Gastroesophageal sphincter (tissue), 3 donors: ENCODE results near the gene ACTR8.

ENCODE experiments used
- EP300 ChIP-seq: sonication (generic); formaldehyde crosslinking; IDR thresholded peaks from one replicate; pipeline ENCODE4 v1.6.1; 2017; ENCODE audit warnings: antibody characterized with exemption, mild to moderate bottlenecking
- POLR2A ChIP-seq, 2 donors: fragments of 450-650 bp; IDR thresholded peaks; one replicate each; pipeline ENCODE4 v1.6.1; 2017; ENCODE audit warnings: antibody characterized with exemption in 2 of 2, mild to moderate bottlenecking in 2 of 2, moderate library complexity in 1 of 2
- POLR2AphosphoS5 ChIP-seq: sonication (generic); formaldehyde crosslinking; IDR thresholded peaks from one replicate; pipeline ENCODE4 v1.6.1; 2017; ENCODE audit warnings: antibody characterized with exemption
- TF ChIP-seq, protein P1 (sequence below), 4 experiments: fragments of 200-600 bp in 2 of 4; fragments of 450-650 bp in 2 of 4; sonication (generic) in 1 of 4; IDR thresholded peaks; one replicate each; pipeline ENCODE4 v1.5.1; 2017 to 2019; ENCODE audit warnings: antibody characterized with exemption in 4 of 4, mild to moderate bottlenecking in 2 of 4, moderate library complexity in 2 of 4

DNA sequence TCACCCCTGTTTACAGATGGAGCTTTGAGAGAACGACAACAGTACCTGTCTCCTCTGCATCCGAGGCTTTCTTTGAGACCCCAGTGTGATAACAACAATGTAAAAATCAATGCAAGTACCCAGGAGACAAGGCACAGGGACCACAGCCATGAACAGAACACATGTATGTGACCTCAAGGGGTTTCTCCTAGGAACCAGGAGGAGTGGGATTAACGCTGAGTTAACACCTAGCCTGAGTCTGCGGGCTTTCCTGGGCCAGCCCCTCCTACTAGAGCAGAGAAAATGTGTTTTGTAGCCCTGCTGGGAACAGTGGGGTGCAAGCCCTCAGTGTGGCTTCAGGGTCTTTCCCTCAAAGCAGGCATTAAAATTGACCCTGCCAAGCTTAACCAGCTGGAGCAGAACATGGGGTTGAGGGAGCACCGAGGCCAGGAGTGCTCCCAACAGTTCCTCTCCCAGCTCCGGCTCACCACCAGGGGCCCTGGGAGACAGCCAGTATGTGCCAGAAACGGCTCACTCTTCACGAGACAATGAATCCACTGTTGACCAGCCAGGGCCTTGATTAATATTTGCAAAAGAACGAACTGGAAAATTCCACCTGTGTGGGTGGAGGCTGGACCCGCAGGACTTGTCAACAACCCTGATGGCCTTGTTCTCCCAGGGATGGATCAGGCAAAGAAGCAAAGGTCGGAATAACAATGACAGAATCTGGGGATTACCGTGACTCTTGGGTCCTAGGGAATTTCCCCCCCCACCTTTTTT lies 39.3 kb downstream of the ACTR8 start:
- TF ChIP-seq POLR2AphosphoS5 (no peak), POLR2A (IDR thresholded peaks at IDR 0.05) (no peak), EP300 (no peak)
- TF ChIP-seq, protein P1, sequence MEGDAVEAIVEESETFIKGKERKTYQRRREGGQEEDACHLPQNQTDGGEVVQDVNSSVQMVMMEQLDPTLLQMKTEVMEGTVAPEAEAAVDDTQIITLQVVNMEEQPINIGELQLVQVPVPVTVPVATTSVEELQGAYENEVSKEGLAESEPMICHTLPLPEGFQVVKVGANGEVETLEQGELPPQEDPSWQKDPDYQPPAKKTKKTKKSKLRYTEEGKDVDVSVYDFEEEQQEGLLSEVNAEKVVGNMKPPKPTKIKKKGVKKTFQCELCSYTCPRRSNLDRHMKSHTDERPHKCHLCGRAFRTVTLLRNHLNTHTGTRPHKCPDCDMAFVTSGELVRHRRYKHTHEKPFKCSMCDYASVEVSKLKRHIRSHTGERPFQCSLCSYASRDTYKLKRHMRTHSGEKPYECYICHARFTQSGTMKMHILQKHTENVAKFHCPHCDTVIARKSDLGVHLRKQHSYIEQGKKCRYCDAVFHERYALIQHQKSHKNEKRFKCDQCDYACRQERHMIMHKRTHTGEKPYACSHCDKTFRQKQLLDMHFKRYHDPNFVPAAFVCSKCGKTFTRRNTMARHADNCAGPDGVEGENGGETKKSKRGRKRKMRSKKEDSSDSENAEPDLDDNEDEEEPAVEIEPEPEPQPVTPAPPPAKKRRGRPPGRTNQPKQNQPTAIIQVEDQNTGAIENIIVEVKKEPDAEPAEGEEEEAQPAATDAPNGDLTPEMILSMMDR (IDR thresholded peaks at IDR 0.05): no peak
